ENCODE measurements around the gene RPL22L1. TPM values are rescaled to one million over a fixed set of nuclear protein-coding genes. Genes with fewer than 3 reads are reported as not detected.

Gene RPL22L1
- total RNA-seq (2014; rRNA removed; shearing (Covaris generic)): 121 and 137 TPM in 2 replicates

DNA sequence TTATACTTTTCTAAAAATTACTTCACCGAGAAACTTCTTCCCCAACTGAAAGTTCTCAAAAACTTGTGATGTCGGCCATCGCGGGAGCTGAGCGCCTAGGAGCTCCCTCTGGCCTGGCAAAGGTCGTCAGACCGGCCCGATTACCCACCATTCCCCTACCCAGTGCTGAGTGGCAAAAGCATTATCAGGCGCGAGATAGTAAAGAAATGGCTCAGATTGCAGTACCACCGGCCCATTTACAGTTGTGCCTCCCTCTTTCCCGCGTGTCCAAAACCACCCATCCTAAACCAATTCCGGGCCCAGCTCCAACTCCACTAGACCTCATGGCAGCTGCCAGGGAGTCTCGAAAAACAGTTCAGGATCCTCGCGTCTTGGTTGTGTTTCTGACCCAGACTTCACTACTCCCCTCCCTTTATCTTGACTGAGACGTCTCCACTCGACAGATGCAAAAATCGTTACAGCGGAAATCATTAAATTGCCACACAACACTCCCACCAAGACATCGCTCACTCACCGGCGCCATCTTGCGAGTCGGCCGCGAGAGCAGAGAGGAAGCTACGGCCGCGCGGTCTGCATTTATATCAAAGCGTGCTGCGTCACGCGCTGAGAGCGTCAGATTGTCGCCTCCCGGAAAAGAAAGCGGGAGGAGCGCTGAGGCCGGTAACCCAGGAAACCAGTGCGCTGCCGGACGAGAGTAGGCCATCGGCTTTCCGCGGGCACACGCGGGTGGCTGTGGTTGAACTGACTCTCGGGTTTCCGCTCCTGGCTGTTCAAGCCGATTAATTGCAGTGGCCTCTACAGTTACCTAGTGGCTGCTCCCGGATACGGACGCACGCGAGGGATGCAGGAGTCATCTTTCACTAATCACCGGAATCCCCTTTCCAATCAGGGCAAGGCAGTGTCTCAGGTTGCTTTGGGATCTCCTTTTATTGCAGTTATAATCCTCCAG is at the start of gene RPL22L1:
RPL22L1 (minus strand) TSS at position 551 of the 949 bp plus-strand sequence; CDS start at position 523, 28 bp downstream.

DNA sequence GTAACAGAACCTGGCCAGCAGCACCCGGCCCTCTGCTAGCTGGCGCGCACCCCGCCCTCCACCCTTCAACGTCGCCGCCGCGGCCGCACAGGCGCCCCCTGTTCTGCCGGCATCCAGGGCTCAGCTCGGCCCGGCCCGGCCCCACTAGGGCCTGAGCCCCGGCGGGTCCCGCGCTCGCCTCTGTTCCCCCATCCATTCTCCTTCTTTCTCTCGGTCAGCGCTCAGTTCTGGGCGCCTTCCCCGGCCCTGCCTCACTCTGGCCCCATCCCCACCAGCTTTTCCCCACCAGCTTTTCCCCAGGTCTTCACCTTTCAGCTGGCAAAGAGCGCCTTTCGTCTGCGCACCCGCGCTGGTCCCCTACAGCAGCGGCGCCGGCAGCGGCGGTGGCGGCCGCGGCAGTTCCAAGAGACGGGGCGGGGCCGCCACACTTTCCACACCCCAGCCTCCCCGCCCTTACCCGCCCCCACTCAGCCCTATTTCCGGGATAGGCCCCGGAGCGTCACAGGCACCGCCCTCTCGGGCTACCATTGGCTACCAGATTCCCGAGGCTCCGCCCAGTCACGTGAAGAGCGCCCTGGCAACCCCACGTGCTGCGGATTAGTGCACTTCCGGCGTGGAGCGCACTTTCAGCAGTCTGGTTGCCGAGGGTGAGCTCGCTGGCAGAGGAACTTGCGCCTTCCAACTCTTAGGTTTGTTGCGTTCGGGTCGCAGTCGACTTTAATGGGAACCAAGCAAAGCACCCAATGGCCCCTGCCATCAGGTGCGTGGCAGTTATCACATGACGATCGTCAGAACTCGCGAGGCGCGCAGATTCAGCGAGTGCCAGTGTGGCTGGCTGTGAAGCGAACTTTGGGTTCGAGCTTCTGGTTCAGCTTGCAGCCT is 38.5 kb upstream of the RPL22L1 start, which contains the start of gene EIF5A2:
EIF5A2 (minus strand) TSS at position 403 of the 882 bp plus-strand sequence. CDS start 831 bp downstream, outside the sequence.

Other genes starting within 250 kb of the RPL22L1 start
- 2.0 and 6.9 TPM in 2 replicates for gene EIF5A2, start 38.4 kb upstream of the RPL22L1 start, total RNA-seq (2014; rRNA removed; shearing (Covaris generic))
- not detected in 2 replicates for gene SLC2A2, start 156.5 kb upstream of the RPL22L1 start, total RNA-seq (2014; rRNA removed; shearing (Covaris generic))

Data from A375 (cell line).